ENCODE results near the gene NCOR2. TPM values are rescaled to one million over a fixed set of nuclear protein-coding genes. Genes with fewer than 3 reads are reported as not detected.

The NCOR2 gene
- total and polyA plus RNA-seq, 12 donors: 16.9 to 243 (median 173) TPM

GRCh38 chr12:124556074-124556466, 11.3 kb downstream of the NCOR2 start:
- intact Hi-C loops (cut with DNase I): no loop called here
- 69 to 80% (median 72%) methylated on average over 8 to 9 of the region's 9 CpGs for WGBS, 4 donors
- TF ChIP-seq POLR2A (IDR thresholded peaks at IDR 0.05): no peak
- TF ChIP-seq CTCF (IDR thresholded peaks at IDR 0.05): no peak
- Histone ChIP-seq H3K36me3 (replicated peaks in 1 of 2) (no peaks in the 10 kb centered on the region), H3K27me3 (no peaks in the 10 kb centered on the region), H3K4me1 (replicated peaks in 1 of 2) (peaks cover 14 to 81% of the 10 kb centered on the region in 2 donors), H3K4me3 (no peak overlapping the region), H3K27ac (no peak overlapping the region), H3K9me3 (replicated peaks in 1 of 3) (no peaks in the 10 kb centered on the region)
- DNase-seq: no peak

- Histone ChIP-seq H3K9me3 (replicated peaks in 1 of 3) (no peaks in the 10 kb centered on the region), H3K36me3 (replicated peaks in 1 of 2) (no peaks in the 10 kb centered on the region), H3K27me3 (no peaks in the 10 kb centered on the region), H3K27ac (peak overlapping the region in 2 of 5 donors; percentile 62 to 73), H3K4me1 (replicated peaks in 1 of 2) (peaks cover 18 to 81% of the 10 kb centered on the region in 2 donors), H3K4me3 (no peak overlapping the region)
- intact Hi-C loops (cut with DNase I): no loop called here
- WGBS, 4 donors: 71 to 75% (median 75%) methylated on average over 23 to 28 of the region's 28 CpGs
- TF ChIP-seq POLR2A (IDR thresholded peaks at IDR 0.05) (no peak), CTCF (IDR thresholded peaks at IDR 0.05) (no peak)
- no peak for DNase-seq
Measured at GRCh38 chr12:124555168-124556073, 12.0 kb downstream of the NCOR2 start.

- WGBS, 4 donors: 13 to 23% (median 18%) methylated on average over 6 to 26 of the region's 26 CpGs
- Histone ChIP-seq H3K4me3 (peak overlapping the region in 1 of 4 donors; percentile 9), H3K27ac (peak overlapping the region in 3 of 5 donors; percentile 23 to 73 (median 62)), H3K4me1 (replicated peaks in 1 of 2) (peaks cover 27 to 85% of the 10 kb centered on the region in 2 donors), H3K9me3 (replicated peaks in 1 of 3) (no peaks in the 10 kb centered on the region), H3K27me3 (no peaks in the 10 kb centered on the region), H3K36me3 (replicated peaks in 1 of 2) (no peaks in the 10 kb centered on the region)
- TF ChIP-seq POLR2A (IDR thresholded peaks at IDR 0.05): no peak
- TF ChIP-seq CTCF (IDR thresholded peaks at IDR 0.05): peak in 1 of 6 experiments; percentile 6
- intact Hi-C loops (cut with DNase I): no loop called here
- DNase-seq: peak in 5 of 7 donors; percentile 52 to 78 (median 54)
Measured at GRCh38 chr12:124554429-124555029, 12.9 kb downstream of the NCOR2 start.

GRCh38 chr12:124553862-124554428, 13.5 kb downstream of the NCOR2 start:
- WGBS, 4 donors: 74 to 95% (median 81%) methylated on average over 11 to 18 of the region's 18 CpGs
- no peak for DNase-seq
- H3K4me1 ChIP-seq (replicated peaks in 1 of 2): peaks cover 33 to 90% of the 10 kb centered on the region in 2 donors
- H3K27ac ChIP-seq: peak overlapping the region in 3 of 5 donors; percentile 23 to 73 (median 62)
- H3K4me3 ChIP-seq: no peak overlapping the region
- intact Hi-C loops (cut with DNase I): no loop called here
- TF ChIP-seq CTCF (IDR thresholded peaks at IDR 0.05): no peak
- no peak for TF ChIP-seq POLR2A (IDR thresholded peaks at IDR 0.05)
- H3K27me3 ChIP-seq: no peaks in the 10 kb centered on the region
- H3K9me3 ChIP-seq (replicated peaks in 1 of 3): no peaks in the 10 kb centered on the region
- H3K36me3 ChIP-seq (replicated peaks in 1 of 2): no peaks in the 10 kb centered on the region
